ENCODE data around the gene PDPK1.
"Not testable (repeated sequence)": the region's sequence is repeated elsewhere in the genome, so short reads cannot be mapped to it uniquely, and the experiment has no call there.

- TF ChIP-seq CTCF (conservative IDR thresholded peaks at IDR 0.05; ENCODE audit: low read depth in 2 of 2) = peak; percentile 32 to 45
- TF ChIP-seq STAT1 (IDR thresholded peaks at IDR 0.05; ENCODE audit: unreplicated experiment); ETS1 (IDR thresholded peaks at IDR 0.05); POLR2AphosphoS5 (IDR thresholded peaks at IDR 0.05; ENCODE audit: low read depth); EZH2phosphoT487 (IDR thresholded peaks at IDR 0.05; ENCODE audit: unreplicated experiment): not testable (repeated sequence)
Observed at GRCh38 chr16:2551420-2551889, 13.6 kb downstream of the PDPK1 start.

Measured in GM23338 (cell line).